HTERT RPE-1 (cell line): ENCODE measurements around the gene NEIL3.
"Not testable (repeated sequence)": the region's sequence is repeated elsewhere in the genome, so short reads cannot be mapped to it uniquely, and the experiment has no call there.

Source experiments
- in situ Hi-C: fragments of 300-500 bp; cut with MboI; formaldehyde crosslinking; loops from 4 replicates; pipeline ENCODE4 v1.14.3; 2020; ENCODE audit warnings: low sequenced_read_pairs

Gene NEIL3

GRCh38 chr4:177301126-177301639 is 8.5 kb upstream of the NEIL3 start:
- in situ Hi-C loops: no loop called here

GRCh38 chr4:177302371-177303100 is 7.1 kb upstream of the NEIL3 start:
- in situ Hi-C loops: no loop called here

GRCh38 chr4:177304094-177304493 is 5.6 kb upstream of the NEIL3 start:
- in situ Hi-C loops: no loop called here

GRCh38 chr4:177304864-177305263 is 4.8 kb upstream of the NEIL3 start:
- in situ Hi-C loops: not testable (repeated sequence)

GRCh38 chr4:177308125-177308524 is 1.5 kb upstream of the NEIL3 start:
- in situ Hi-C loops: no loop called here

- in situ Hi-C loops: no loop called here
Observed at GRCh38 chr4:177308847-177309521, 690 bp upstream of the NEIL3 start.

GRCh38 chr4:177311589-177311988 is 1.9 kb downstream of the NEIL3 start:
- in situ Hi-C loops: no loop called here

- in situ Hi-C loops: no loop called here
Observed at GRCh38 chr4:177313263-177313662, 3.6 kb downstream of the NEIL3 start.

GRCh38 chr4:177315767-177316464 is 6.2 kb downstream of the NEIL3 start:
- in situ Hi-C loops: no loop called here

GRCh38 chr4:177320721-177321120 is 11.0 kb downstream of the NEIL3 start:
- in situ Hi-C loops: no loop called here

GRCh38 chr4:177321647-177322046 is 12.0 kb downstream of the NEIL3 start:
- in situ Hi-C loops: no loop called here

GRCh38 chr4:177322266-177322665 is 12.6 kb downstream of the NEIL3 start:
- in situ Hi-C loops: no loop called here

- in situ Hi-C loops: no loop called here
Observed at GRCh38 chr4:177322881-177323280, 13.2 kb downstream of the NEIL3 start.

- in situ Hi-C loops: no loop called here
Observed at GRCh38 chr4:177323416-177323815, 13.7 kb downstream of the NEIL3 start.

GRCh38 chr4:177332119-177332518 is 22.4 kb downstream of the NEIL3 start:
- in situ Hi-C loops: no loop called here

- in situ Hi-C loops: no loop called here
Observed at GRCh38 chr4:177339477-177340374, 30.1 kb downstream of the NEIL3 start.

- in situ Hi-C loops: no loop called here
Observed at GRCh38 chr4:177348348-177348747, 38.7 kb downstream of the NEIL3 start.

- in situ Hi-C loops: no loop called here
Observed at GRCh38 chr4:177349191-177349590, 39.5 kb downstream of the NEIL3 start.

- in situ Hi-C loops: no loop called here
Observed at GRCh38 chr4:177351622-177352244, 42.1 kb downstream of the NEIL3 start.

GRCh38 chr4:177356206-177356605 is 46.5 kb downstream of the NEIL3 start:
- in situ Hi-C loops: no loop called here
